Measurements from ENCODE around the gene FAM111A.
"Not testable (repeated sequence)": the region's sequence is repeated elsewhere in the genome, so short reads cannot be mapped to it uniquely, and the experiment has no call there.

The FAM111A gene, protein sequence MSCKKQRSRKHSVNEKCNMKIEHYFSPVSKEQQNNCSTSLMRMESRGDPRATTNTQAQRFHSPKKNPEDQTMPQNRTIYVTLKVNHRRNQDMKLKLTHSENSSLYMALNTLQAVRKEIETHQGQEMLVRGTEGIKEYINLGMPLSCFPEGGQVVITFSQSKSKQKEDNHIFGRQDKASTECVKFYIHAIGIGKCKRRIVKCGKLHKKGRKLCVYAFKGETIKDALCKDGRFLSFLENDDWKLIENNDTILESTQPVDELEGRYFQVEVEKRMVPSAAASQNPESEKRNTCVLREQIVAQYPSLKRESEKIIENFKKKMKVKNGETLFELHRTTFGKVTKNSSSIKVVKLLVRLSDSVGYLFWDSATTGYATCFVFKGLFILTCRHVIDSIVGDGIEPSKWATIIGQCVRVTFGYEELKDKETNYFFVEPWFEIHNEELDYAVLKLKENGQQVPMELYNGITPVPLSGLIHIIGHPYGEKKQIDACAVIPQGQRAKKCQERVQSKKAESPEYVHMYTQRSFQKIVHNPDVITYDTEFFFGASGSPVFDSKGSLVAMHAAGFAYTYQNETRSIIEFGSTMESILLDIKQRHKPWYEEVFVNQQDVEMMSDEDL

DNA sequence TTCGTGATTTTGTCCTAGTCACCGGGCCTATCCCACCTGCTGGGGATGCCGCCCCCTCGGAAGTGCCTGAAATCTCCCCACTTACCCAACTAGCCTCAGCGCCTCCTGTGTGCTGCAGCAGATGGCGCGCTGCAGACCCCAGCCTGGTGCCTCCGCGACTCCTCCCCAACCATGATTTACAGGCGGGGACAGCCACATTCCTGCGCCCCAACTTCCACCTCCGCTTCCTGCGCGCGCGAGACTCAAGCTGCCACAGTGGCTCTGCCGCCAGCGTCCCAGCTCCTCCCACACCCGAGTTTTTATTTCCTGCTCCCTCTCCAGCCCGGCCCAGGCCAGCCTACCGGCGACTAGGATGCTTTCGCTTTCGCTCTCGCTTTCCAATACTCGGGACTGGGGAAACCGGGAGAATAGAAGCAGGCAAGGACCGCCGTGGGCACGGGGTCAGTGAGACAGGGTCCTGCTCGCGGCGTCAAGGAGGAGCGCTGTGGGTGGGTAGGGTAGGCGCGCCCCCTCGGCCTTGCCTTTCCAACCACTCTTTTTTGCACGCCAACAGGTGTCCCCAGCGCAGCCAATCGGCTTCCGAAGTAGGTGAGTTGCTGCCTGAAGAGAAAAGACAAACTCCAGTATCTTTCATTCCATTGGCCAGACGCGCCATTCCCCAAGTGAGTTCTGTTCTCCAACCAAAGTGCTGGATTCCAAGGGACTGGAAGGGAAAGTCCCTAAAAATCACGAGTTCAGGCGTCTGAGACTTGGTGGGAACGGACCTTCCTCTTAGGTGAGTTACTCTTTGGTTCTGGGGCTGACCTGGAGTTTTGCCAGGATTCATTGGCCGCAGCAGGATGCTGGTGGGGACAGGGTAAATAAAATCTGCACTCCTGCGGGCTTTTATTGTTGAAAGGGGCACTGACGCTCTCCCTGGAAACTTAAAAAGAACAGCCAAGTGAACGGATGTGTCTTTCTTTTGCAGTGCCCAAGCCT lies at the start of gene FAM111A:
TSS of gene FAM111A (plus strand) at position 327 of the 978 bp plus-strand sequence. CDS start 6,017 bp downstream, outside the sequence.
- peak; percentile 80 to 83 for DNase-seq

DNA sequence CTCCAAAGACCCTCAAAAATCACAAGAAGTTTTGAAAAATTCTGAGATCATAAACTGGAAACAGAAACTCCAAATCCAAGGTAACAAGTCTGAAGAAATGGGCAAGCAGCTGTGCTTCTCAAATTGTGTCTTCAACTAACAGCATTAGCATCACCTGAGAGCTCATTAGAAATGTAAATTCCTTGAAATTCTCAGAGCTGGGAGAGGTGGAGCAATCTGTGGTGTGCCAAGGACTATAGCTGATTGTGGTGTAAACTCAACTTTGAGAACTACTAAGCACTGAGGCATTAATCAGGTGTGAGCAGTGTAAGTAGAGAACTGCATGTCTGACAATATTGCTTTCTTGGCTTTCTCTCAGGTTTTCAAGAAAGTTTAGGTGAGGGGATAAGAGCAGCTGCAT lies 49.1 kb upstream of the FAM111A start:
- not testable (repeated sequence) for DNase-seq

DNA sequence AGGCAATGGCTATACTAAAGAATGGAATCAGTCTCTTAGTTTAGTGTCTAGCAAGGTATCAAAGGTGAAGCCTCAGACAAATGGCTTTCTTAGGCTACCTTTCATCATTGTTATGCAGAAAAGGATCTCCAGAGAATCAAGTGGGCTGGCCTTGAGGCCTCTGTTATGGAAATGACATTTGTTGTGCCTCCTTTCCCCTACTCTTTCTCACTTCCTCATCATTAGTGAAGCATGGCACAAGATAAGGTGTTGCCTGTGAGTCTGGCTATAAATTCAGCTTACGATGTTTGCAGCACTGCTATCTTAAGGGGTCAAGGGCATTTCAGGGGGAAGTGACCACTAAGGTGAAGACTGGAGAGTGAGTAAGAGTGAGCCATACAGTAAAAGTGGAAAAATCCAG lies 47.4 kb upstream of the FAM111A start:
- DNase-seq = not testable (repeated sequence)

DNA sequence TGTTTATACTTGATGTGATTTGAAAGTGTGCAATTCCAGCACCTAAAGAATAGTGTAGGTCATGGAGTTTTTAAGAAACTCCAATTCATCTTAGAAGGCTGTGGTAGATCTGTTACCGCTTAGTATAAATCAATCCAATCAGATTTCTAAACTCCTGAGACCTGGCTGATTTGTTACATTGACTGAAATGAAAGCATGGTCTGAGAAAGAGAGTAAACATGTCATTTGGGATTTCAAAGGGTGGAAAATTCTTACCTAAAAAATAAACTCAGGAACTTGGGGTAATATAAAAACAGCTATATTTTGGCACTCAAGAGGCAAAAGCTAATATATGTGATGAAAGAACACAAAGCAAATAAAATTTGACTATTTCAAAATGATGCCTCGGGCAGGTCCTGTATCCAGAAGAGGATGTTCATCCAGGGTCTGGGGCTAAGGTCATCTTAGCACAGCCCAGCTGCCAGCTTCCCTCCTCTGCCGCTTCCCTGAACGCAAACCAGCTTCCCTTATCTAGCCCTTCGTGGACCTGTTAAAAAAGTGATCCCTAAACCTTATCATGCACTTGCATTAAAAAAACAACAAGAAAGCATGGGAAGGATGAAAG lies 46.6 kb upstream of the FAM111A start:
- not testable (repeated sequence) for DNase-seq

DNA sequence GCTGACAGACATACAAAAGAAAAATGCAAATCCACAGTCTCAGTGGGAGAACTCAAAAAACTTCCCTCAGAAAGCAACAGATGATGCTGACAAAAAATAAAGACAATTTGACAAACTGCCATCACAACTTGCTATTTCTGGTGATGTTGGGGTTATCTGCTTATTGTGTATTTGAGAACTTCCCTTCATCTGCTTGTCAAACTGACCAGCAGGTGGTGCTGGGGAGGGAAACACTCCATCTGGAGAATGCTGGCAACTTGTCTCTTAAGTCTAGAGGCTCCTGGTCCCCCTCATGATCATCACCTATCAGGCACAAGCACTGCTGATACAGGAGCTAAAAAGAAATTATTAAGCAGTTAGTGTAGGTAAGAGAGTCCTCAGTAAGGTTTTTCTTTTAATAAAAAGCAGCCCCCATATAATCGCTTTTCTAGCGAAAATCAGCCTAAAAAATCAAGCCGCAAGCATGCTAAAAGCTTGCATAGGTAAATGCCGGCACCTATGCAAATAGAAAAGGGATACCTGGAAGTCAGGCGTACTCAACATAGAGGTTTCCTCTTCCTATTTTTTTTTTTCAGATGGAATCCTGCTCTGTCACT lies 45.4 kb upstream of the FAM111A start:
- DNase-seq = peak; percentile 50 to 61

DNA sequence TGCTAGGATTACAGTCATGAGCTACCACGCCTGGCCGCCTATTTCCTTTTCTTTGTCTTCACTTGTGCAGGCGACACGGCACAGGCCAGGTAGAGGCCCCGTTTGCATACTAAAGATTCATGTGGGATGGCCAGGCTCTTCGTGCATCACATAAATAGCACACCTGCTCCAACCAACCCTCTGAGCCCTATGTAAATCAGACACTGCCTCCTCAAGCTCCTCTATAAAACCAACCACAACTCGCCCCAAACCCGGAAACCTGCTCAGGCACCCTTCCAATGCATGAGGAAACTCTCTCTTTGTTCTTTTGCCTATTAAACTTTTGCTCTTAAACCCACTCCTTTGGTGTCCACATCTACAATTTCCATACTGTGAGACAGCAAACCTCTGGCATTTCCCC lies 44.7 kb upstream of the FAM111A start:
- not testable (repeated sequence) for DNase-seq

DNA sequence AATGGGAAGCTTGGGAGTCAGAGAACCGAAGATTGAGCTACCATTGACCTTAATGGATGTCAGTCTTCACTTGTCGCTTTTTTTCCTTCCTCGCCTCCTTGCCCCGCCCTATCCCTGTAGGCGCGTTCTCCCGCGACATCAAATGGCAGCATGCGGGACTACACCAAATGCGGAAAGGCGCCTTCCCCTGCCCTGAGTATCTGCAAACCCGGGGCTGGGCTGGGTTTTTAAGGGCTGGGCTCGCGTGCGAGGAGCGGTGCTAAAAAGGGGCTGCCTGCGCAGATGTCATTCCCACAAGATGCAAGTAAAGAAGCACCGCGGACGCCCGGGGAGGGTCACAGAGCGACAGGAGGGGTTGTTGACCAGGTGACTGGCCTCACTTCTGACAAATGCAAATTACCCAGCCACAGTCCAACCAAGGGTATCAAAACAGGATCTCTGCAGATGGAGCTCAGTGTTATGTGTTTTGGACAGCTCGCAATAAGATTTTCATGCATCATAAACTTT lies 40.3 kb upstream of the FAM111A start:
- peak; percentile 28 to 46 for DNase-seq

DNA sequence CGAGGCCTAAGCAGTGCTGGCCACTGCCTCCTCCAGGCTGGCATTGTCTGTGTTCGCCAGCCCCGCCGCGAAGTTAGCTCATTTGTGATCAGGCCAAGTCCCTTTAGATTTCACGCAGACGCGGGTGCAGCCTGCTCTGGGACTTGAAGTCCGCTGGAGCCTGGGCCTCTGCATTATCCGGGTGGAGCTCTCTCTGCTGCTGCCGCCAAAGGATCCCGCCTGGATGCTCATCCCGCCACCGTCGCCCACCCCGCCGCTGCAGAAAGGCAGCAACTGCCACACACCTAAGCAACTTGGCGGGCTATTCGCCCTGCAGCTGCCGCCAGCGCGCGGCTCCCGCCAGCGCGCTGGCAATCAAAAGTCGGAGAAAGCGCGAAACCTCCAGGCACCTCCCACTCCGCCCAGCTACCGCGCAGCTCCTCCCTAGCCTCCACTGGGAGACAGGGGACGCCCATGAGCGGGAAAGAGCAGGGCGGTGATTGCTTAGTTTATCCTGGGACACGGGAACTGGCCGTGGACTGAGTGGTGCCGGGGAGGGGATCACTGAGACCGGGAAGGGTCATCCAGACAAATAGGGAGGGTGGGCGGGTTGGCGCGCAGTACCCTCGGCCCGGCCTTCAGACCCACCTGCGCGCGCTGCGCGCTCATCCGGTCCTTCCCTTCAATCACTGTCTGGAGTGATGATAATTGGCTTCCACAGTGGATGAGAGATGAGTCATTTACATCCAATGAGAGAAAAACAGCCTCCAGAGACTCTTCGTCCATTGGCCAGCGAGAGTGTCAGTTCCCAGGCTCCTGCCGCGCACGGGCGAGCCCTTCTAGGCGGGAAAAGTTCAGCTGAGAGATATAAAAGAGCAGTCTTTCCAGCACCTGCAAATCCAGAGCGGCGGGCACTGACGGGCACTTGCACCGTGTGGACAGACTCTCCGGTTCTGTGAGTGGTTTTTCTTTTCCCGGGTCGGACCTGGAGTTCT lies 36.0 kb upstream of the FAM111A start, which contains the start of gene FAM111B:
TSS of gene FAM111B (plus strand) at position 875 of the 974 bp plus-strand sequence. CDS start 2,389 bp downstream, outside the sequence.
- DNase-seq = peak; percentile 80 to 82

DNA sequence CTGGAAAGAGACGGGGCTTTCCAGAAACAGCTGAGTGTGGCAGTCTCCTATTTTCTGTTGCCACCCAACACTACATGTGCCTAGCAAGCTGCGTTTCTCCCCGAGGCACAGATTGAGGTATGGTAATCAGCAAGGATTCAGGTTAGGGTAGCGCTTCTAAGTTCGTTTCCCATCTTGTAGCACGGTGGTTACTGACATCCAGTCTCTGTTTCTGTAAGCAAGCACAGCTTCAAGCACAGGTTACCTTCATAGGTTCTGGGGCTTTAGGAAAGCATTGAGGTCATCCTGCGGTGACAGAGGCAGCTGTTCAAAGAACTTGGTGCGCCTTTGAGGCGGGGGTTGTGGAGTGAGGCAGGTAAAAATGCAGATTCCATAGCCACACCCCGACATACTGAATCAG lies 34.9 kb upstream of the FAM111A start:
- DNase-seq = not testable (repeated sequence)

DNA sequence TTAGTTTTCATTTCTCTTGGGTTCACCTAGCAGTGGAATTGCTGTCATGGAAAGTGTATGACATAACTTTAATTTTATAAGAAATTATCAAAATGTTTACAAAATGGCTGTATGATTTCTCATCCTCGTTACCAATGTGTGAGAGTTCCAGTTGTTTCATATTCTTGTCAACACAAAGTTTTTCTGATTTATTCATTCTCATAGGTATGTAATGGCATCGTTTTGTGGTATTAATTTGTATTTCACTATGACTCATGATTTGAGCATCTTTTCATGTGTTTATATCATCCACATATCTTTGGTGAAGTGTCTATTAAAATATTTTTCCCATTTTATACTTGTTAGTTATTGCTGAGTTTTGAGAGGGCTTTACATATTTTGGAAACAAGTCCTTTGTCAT lies 30.2 kb upstream of the FAM111A start:
- no peak for DNase-seq

DNA sequence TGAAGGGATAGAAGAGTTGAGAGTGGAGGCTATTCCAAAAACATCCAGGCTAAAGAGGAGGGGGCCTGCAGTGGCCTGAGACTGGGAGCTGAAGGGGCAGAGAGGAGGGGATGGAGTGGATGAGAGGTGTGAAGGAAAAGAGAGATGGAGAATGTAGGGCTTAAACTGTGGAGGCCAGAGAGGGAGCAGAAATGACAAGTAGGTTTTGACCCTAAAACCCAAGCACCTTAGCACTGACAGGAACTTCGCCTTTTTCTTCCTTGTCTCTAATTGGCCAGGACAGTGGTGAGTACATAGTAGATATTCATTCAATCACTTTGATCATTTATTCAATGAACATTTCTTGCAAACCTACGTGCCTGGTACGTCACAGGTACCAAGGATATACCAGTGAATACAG lies 28.3 kb upstream of the FAM111A start:
- DNase-seq = no peak

DNA sequence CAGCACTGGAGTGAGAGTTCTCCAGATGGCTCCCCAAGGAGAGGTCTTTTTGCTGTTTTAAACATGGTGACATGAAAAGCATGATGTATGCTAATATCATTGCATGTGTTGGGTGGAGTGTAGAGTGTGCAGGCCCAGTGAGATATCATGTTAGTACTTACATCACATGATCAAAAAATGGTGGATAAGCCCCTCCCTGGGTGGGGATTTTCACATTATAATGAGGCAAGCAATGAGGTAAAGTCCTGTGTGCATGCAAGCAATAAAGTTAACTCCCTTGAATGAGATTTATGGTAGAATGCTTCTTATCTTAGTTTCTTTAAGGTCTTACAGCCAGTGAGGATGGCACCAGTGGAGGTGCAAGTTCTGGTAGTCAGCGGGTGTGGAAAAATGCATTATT lies 27.1 kb upstream of the FAM111A start:
- DNase-seq = no peak

DNA sequence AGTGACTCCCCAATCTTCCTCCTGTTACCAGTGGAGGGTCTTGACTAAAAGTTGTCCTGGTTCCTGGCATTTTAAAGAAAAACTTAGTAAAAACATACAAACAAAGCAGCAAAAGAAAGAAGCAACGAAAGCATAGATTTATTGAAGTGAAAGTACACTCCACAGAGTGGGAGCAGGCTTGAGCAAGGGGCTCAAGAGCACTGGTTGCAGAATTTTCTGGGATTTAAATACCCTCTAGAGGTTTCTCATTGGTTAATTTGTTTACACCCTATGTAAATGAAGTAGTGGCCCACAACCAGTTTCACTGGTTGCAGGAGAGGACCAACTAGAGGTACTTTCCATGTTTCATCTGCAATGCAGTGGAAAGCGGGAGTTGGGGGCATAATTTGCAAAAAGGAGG lies 24.9 kb upstream of the FAM111A start:
- no peak for DNase-seq

DNA sequence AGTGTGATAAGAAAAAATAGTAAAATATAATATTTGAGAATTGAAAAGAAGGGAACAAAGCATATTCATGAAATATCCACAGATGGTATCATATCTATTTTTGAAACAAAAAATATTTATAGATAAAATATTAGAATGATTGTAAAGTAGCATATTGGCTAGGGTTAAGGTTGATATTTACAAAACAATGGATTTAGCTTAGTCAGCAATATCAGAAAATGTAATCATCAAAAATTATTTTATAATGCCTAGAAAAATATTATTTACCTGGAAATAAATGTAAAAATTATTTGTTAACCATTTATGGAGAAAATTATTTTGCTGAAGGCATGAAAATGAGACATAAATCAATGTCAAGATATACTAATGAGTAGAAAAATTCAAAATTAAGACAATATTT lies 22.8 kb upstream of the FAM111A start:
- no peak for DNase-seq

DNA sequence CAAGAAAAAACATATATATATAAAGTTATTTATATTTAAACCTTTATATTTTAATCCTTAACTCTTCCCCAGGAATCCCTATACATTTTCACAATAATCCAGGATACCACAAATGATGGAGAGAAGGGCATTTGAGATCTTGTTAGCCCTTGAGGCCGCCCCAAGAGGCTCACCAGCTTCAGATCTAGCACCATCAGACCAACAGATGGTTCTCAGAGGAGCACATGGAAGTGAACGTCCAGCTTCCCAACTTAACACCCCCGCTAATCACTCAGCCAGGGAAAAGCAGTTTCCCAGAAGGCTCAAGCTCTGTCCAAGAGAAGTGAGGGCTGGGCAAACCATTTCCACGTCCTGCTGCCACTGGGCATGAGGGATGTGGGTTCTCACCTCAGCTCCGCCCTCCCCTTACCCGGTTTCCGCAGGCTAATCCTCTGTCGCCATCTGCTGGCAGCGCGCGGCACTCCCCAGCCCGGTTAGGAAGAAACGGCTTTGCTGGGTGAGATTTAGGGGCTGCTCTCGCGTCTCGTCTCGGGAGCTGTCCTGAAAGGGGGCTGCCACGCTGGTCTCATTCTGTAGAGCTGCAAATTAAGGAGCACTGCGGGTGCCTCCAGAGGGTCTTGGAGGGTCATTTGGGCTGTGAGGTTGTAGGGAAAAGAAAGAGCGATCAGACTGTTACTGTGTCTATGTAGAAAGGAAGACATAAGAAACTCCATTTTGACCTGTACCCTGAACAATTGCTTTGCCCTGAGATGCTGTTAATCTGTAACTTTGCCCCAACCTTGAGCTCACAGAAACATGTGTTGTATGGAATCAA lies 6.8 kb upstream of the FAM111A start:
- DNase-seq = peak; percentile 58 to 78

DNA sequence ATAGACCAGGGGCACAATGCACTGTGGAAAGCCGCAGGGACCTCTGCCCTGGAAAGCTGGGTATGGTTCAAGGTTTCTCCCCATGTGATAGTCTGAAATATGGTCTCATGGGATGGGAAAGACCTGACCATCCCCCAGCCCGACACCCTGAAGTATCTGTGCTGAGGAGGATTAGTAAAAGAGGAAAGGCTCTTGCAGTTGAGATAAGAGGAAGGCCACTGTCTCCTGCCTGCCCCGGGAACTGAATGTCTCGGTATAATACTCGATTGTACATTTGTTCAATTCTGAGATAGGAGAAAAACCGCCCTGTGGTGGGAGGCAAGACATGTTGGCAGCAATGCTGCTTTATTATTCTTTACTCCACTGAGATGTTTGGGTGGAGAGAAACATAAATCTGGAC lies 6.1 kb upstream of the FAM111A start:
- DNase-seq = not testable (repeated sequence)

DNA sequence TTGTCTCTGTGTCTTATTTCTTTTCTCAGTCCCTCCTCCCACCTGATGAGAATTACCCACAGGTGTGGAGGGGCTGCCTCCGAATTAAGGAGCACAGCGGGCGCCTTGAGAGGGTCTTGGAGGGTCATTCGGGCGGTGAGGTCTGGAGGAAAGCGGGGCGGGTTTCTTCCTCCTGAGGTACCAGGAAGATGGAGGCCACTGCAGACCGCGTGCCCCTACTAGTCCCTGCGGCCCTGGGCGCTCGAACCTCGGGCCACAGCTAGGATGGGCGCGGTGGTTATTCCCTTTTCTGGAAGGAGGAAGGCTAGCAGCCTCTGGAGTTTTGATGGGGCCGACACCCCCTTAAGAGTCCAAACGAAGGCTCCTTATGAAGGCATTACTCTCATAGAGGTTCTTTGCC lies 5.5 kb upstream of the FAM111A start:
- no peak for DNase-seq

DNA sequence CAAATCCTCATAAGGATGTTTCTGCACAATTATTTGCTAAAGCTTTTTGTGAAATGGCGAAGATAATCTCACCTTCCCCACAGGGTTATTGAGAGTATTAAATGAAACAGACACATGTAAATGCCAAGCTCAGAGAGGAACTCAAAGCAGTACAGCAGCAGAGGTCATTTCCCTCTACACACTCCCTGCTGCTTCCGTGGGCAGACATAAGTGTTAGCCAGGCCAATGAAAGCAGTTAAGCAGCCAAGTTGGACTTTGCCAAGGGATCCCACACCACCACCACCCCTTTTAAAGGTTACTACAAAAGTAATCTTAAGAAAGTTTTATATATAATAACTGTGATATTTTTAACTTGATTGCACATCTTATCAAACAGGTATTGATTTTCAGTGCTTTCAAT lies 4.0 kb upstream of the FAM111A start:
- DNase-seq = no peak

DNA sequence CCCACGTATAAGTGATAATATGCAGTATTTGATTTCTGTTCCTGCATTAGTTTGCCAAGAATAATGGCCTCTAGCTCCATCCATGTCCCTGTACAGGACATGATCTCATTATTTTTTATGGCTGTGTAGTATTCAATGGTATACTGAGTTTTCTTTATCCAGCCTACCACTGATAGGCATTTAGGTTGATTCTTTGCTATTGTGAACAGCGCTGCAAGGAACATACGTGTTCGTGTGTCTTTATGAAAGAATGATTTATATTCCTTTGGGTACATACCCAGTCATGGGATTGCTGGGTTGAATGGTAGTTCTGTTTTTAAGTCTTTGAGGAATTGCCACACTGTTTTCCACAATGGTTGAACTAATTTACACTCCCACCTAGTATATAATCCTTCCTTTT lies 1.5 kb upstream of the FAM111A start:
- no peak for DNase-seq

Data from AML-193 (cell line).